ENCODE results near the gene CASKIN1.

GRCh38 chr16:2244301-2244700, 47.9 kb upstream of the CASKIN1 start:
- TF ChIP-seq, protein P1, sequence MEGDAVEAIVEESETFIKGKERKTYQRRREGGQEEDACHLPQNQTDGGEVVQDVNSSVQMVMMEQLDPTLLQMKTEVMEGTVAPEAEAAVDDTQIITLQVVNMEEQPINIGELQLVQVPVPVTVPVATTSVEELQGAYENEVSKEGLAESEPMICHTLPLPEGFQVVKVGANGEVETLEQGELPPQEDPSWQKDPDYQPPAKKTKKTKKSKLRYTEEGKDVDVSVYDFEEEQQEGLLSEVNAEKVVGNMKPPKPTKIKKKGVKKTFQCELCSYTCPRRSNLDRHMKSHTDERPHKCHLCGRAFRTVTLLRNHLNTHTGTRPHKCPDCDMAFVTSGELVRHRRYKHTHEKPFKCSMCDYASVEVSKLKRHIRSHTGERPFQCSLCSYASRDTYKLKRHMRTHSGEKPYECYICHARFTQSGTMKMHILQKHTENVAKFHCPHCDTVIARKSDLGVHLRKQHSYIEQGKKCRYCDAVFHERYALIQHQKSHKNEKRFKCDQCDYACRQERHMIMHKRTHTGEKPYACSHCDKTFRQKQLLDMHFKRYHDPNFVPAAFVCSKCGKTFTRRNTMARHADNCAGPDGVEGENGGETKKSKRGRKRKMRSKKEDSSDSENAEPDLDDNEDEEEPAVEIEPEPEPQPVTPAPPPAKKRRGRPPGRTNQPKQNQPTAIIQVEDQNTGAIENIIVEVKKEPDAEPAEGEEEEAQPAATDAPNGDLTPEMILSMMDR (IDR thresholded peaks at IDR 0.05) = no peak
- TF ChIP-seq POLR2A (IDR thresholded peaks at IDR 0.05) = no peak
